Stimulated activated CD8-positive, alpha-beta memory T cell treated with anti-CD3 and anti-CD28 coated beads, Interleukin-15, amount 100 ng/mL, for 24 hours (primary cell): ENCODE data around the gene NEK8.
"Not testable (repeated sequence)": the region's sequence is repeated elsewhere in the genome, so short reads cannot be mapped to it uniquely, and the experiment has no call there.

Experiments
- DNase-seq: peaks from one replicate; pipeline ENCODE4 v3.0.0-alpha.2; 2020; ENCODE audit warnings: low read depth

NEK8 gene

DNA sequence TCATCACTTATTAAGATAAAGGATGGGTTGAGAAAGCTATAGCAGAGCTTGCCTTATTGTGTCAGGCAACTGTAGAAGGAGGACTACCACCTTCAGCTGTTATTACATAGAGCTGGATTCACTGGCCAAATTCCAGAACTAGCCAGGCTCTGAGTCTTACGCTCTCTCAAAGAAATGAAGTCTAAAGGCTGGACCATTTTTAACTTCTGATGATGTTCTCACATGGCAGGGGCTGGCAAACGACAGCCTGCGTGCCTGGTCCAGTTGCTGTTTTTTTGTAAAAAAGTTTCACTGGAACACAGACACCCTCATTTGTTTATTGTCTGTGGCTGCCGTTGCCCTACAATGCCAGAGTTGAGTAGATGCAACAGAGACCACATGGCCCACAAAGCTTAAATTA, 36.5 kb downstream of the NEK8 start:
- no peak for DNase-seq

DNA sequence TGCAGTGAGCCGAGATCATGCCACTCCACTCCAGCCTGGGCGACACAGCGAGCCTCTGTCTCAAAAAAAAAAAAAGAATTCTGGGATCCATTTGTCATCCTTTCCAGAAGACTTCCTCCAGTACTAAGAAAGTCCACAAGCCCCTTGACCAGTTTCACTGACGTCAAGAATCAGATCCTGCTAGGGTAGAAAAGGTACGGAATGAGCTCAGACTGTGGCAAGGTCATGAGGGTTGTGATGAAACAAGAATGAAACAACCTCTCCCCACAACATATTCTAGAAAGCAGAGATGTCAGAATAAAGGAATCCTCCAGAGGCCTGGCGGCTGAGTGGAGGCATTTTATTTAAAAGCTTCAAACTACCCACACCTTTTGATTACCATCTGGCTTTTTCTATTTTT, 45.1 kb downstream of the NEK8 start:
- no peak for DNase-seq

DNA sequence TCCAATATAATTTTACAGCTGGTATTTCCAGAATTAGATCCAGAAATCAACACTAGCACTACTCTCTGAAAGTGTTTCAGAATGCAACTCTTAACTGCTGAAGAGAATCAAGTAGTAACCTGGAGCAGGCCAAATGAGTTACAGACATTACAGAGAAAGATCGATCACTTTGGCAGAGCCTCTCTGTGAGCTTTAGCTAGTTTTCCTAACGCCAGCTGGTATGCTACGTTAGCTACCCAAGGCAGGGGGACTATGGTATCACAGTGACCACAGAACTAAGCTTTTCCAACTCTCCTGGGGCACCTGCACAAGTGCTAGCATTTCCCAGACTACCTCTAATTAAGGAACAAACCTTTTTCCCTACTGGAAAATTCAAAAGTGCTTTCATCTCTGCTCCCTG, 45.6 kb downstream of the NEK8 start:
- no peak for DNase-seq

DNA sequence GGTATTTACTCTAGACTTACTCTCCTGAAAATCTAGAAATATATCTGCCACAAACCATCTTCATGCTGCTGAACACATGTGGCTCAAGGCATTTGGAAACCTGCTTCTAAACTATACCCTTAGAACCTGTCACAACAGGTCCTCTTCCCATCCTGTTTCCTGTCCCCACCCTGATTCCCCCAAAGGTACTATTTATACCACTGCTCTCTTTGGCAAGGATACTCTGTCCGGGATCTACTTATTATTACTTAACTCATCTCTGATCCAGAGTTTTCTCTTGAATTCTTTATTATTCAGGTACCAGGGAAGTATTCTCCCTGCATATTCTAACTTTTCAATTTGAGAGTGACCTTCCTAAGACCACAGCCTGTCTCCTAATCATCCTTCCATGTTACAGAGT, 48.6 kb downstream of the NEK8 start:
- DNase-seq: no peak

DNA sequence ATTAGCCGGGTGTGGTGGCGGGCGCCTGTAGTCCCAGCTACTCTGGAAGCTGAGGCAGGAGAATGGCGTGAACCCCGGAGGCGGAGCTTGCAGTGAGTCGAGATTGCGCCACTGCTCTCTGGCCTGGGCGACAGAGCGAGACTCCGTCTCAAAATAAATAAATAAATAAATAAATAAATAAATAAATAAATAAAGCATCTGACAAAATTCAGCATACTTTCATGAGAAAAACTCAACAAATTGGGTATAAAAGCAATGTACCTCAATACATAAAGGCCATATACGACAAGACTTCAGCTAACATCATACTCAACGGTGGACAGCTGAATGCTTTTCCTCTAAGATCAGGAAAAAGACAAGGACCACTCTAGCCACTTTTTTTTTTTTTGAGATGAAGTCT, 51.0 kb downstream of the NEK8 start:
- not testable (repeated sequence) for DNase-seq

DNA sequence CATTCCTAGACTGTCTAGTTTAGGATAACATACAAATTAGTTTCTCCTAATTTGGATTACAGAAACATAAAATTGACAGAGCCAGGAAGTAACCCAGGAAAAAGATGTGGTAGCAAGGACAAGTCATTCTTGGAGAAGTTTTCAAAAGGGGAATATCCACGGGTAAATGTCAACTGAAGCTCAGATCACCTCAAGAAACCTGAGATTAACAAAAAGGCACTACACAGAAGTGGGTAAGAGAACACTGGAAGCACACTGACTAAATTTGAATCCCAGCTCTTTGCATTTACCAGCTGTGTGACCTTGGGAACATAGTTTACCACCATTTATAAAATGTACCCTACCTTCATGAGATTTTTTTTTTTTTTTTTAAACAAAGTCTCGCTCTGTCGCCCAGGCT, 54.6 kb downstream of the NEK8 start:
- DNase-seq: no peak

DNA sequence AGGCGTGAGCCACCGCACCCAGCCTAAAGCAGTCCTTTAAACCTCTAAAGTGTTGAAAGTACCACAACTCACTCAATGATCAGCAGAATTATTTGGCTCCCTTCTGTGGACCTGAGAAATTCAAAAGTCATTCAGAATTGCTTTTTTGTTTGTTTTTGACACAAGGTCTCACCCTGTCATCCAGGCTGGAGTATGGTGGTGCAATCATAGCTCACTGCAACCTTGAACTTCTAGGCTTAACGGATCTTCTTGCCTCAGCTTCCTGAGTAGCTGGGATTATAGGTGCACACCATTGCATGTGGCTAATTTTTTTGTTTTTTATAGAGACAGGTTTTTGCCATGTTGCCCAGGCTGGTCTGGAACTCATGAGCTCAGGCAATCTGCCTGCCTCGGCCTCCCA, 59.5 kb downstream of the NEK8 start:
- DNase-seq: no peak
